Kidney (tissue), 14 donors: ENCODE data around the gene TMEM179. TPM values are rescaled to one million over a fixed set of nuclear protein-coding genes. Genes with fewer than 3 reads are reported as not detected.
A peak's percentile ranks its signal among the peaks of the same experiment; 100 is the strongest.

Experiments used
- DNase-seq, 5 donors: peaks; one replicate each; pipeline ENCODE4 v3.0.0-alpha.2; 2013 to 2020
- FAIRE-seq: peaks from 2 replicates; lab custom pipeline; 2012; peaks lifted over from hg19 to GRCh38; lab: Jason Lieb, UNC
- H3K27ac ChIP-seq, 2 donors: one replicate each; pipeline ENCODE4 v1.7.0; 2013; ENCODE audit warnings: low read depth in 2 of 2, low read length in 2 of 2, inconsistent platforms in 1 of 2
- H3K27me3 ChIP-seq: one replicate; pipeline ENCODE4 v1.7.1; 2013; ENCODE audit warnings: low read length, inconsistent platforms; ENCODE audit not compliant: control insufficient read depth, insufficient read depth
- H3K36me3 ChIP-seq, 3 donors: one replicate each; pipeline versions ENCODE4 v1.7.0 to v1.7.1; 2013; ENCODE audit warnings: low read length in 3 of 3, control low read depth in 1 of 3, inconsistent platforms in 1 of 3; ENCODE audit not compliant: insufficient read depth in 3 of 3, control insufficient read depth in 2 of 3
- H3K4me1 ChIP-seq, 3 donors: one replicate each; pipeline versions ENCODE4 v1.7.0 to v1.7.1; 2013; ENCODE audit warnings: low read length in 3 of 3, inconsistent platforms in 1 of 3, low read depth in 1 of 3; ENCODE audit not compliant: control insufficient read depth in 2 of 3, insufficient read depth in 2 of 3
- H3K4me3 ChIP-seq, 3 donors: one replicate each; pipeline versions ENCODE4 v1.7.0 to v1.8.1; 2013; ENCODE audit warnings: low read length in 3 of 3, control low read depth in 1 of 3, inconsistent platforms in 1 of 3
- H3K9ac ChIP-seq, 3 donors: one replicate each; pipeline versions ENCODE4 v1.7.0 to v1.7.1; 2013; ENCODE audit warnings: low read length in 3 of 3, control low read depth in 1 of 3, inconsistent platforms in 1 of 3
- H3K9me3 ChIP-seq, 3 donors: one replicate each; pipeline versions ENCODE4 v1.7.0 to v1.7.1; 2013; ENCODE audit warnings: low read length in 3 of 3, control low read depth in 1 of 3, inconsistent platforms in 1 of 3; ENCODE audit not compliant: control insufficient read depth in 2 of 3, insufficient read depth in 1 of 3
- intact Hi-C: fragments of 100-400 bp; cut with DNase I; formaldehyde crosslinking; loops from one replicate; pipeline ENCODE4 v1.11.1; 2022
- polyA plus RNA-seq: library from polyadenylated mRNA; stranded (reverse); fragments of 350-450 nt; fragmentation: Illumina TruSeq; extraction: RNeasy Lipid Tissue Mini Kit (QIAGEN cat#74804); gene quantifications from one replicate; pipeline ENCODE4 v1.2.3, GENCODE V29; 2014; ENCODE audit warnings: low read depth, low replicate concordance; ENCODE audit not compliant: insufficient read depth
- total RNA-seq: library from RNA; stranded (reverse); fragmentation: NEBNext Ultra II Directional; extraction: Animal tissue kit (Norgen Biotek cat#: 25700); gene quantifications from one replicate; pipeline ENCODE4 v1.2.1, GENCODE V29; 2021
- TF ChIP-seq, protein P1 (sequence below): IDR thresholded peaks from 3 replicates; pipeline ENCODE4 v1.5.1; 2012; ENCODE audit warnings: mild to moderate bottlenecking, moderate library complexity, borderline replicate concordance; ENCODE audit not compliant: insufficient read depth; ENCODE audit errors: extremely low read depth
- donor health status: control.
- donor health status: control.
- donor health status: control.
- donor health status: control.
- donor health status: control.
- donor health status: DM: yes; HTN: yes; CAD: no.
- donor health status: Normal renal cell carcinoma (clear cell type).

Gene TMEM179
- total and polyA plus RNA-seq, 2 donors from 2014 or later, result 0.50 to 0.67 TPM

DNA sequence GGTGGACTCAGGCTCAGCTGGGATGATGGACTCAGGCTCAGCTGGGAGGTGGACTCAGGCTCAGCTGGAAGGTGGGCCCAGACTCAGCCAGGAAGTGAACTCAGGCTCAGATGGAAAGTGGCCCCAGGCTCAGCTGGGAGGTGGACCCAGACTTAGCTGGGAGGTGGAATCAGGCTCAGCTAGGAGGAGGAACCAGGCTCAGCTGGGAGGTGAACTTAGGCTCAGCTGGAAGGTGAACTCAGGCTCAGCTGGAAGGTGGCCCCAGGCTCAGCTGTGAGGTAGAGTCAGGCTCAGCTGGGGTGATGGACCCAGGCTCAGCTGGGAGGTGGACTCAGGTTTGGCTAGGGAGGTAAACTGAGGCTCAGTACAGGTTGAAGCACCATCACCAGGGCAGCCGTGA is 46.8 kb downstream of the TMEM179 start:
- TF ChIP-seq, protein P1, sequence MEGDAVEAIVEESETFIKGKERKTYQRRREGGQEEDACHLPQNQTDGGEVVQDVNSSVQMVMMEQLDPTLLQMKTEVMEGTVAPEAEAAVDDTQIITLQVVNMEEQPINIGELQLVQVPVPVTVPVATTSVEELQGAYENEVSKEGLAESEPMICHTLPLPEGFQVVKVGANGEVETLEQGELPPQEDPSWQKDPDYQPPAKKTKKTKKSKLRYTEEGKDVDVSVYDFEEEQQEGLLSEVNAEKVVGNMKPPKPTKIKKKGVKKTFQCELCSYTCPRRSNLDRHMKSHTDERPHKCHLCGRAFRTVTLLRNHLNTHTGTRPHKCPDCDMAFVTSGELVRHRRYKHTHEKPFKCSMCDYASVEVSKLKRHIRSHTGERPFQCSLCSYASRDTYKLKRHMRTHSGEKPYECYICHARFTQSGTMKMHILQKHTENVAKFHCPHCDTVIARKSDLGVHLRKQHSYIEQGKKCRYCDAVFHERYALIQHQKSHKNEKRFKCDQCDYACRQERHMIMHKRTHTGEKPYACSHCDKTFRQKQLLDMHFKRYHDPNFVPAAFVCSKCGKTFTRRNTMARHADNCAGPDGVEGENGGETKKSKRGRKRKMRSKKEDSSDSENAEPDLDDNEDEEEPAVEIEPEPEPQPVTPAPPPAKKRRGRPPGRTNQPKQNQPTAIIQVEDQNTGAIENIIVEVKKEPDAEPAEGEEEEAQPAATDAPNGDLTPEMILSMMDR, result no peak
- no peak overlapping the region for H3K9ac ChIP-seq
- no peaks in the 10 kb centered on the region for H3K36me3 ChIP-seq
- no peak for FAIRE-seq
- intact Hi-C loops, result no loop called here
- no peak overlapping the region for H3K27ac ChIP-seq
- peaks cover 0 to 13% (median 0%) of the 10 kb centered on the region in 3 donors for H3K4me1 ChIP-seq
- DNase-seq, result peak in 2 of 5 donors; percentile 24 to 59
- no peak overlapping the region for H3K4me3 ChIP-seq
- no peaks in the 10 kb centered on the region for H3K27me3 ChIP-seq
- H3K9me3 ChIP-seq, result no peaks in the 10 kb centered on the region

DNA sequence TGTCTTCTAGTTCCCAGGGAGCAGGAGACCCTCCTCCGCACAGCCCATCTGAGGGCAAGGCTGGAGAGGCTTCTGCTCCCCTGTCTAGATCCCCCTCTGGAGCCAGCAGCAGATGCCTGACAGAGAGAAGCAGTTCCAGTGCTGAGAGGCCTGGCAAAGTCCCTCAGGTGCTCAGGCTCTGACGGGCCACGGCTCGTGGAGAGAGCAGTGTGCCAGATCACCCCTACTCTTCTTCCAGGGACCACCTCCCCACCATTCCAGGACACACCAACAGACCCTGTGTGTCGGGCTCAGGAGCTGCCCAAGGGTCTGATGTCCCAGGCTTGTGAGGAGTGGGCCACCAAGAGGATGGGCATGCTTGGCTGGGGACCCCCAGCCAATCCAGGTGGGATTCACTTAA is 47.5 kb downstream of the TMEM179 start:
- H3K27ac ChIP-seq, result no peak overlapping the region
- no peak for FAIRE-seq
- no peaks in the 10 kb centered on the region for H3K36me3 ChIP-seq
- H3K4me1 ChIP-seq, result peaks cover 0 to 13% (median 0%) of the 10 kb centered on the region in 3 donors
- no peak overlapping the region for H3K9ac ChIP-seq
- no peak overlapping the region for H3K4me3 ChIP-seq
- TF ChIP-seq, protein P1, result no peak
- H3K9me3 ChIP-seq, result no peaks in the 10 kb centered on the region
- intact Hi-C loops, result no loop called here
- H3K27me3 ChIP-seq, result no peaks in the 10 kb centered on the region
- peak in 2 of 5 donors; percentile 24 to 32 for DNase-seq

DNA sequence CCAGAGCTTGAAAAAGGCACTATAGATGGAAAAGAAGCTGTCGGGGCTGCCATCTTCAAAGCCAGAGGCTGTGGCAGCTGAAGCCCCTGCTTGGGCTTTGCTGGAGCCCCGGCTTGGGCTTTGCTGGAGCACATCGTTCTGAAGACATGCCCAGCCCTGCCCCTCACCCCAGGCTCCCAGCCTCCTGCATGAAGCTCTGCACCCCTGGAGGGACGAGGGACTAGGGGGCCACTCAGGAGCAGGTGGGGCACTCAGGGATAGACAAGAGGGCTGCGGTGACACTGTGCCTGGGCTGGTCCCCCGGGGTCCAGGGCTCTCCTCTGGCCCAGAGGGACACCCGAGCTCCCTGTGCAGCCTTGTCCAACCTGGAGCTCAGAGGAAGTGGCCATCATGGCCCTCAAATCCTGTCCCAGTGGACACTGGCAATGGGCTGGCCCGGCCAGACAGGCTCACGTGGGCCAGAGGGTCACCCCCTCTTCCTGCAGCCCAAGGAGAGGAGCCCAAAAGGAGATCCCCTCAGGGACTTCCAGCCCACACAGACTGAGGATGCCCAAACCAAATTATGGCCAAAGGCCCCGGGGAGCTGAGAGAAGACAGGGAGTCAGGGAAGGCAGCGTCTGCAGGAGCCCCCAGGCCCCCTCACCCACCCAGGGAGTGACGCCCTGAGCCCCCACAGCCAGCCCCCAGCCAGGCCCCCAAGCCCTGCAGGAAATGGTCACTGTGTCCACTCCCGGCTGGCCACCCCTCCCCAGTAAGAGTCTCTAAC is 48.1 kb downstream of the TMEM179 start:
- peaks cover 0 to 13% (median 0%) of the 10 kb centered on the region in 3 donors for H3K4me1 ChIP-seq
- intact Hi-C loops, result no loop called here
- FAIRE-seq (no peak), DNase-seq (peak in 2 of 5 donors; percentile 34 to 72)
- no peak overlapping the region for H3K9ac ChIP-seq
- no peaks in the 10 kb centered on the region for H3K27me3 ChIP-seq
- no peak overlapping the region for H3K27ac ChIP-seq
- H3K4me3 ChIP-seq, result no peak overlapping the region
- TF ChIP-seq, protein P1, result no peak
- H3K36me3 ChIP-seq, result no peaks in the 10 kb centered on the region
- no peaks in the 10 kb centered on the region for H3K9me3 ChIP-seq
